Measurements from ENCODE around the gene C16orf92.
A peak's percentile ranks its signal among the peaks of the same experiment; 100 is the strongest.

The C16orf92 gene, protein sequence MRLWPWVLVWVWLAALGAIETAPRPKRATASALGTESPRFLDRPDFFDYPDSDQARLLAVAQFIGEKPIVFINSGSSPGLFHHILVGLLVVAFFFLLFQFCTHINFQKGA

DNA sequence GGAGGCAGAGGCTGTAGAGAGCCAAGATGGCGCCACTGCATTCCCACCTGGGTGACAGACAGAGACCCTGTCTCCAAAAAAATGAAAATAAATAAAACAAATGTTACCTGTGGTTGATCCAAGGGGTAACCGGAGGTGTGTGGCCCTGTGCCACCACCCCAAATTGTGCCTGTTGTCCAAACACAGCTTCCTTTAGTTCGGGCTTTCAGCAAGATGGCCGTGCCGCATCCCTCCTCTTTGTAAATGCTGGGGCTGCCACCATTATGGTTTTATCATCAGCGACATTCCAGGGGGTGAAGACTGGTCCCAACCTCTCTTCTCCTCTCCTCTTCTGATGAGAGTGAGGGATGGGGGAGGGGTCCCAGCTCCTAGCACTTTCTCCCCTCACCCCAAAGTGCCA is at the start of gene C16orf92:
Gene C16orf92, plus strand, starts transcription at position 312 of the 400 bp plus-strand sequence. CDS start 143 bp downstream, outside the sequence.
- DNase-seq (ENCODE audit: low read depth in 3 of 3, low spot score in 1 of 3) = no peak

DNA sequence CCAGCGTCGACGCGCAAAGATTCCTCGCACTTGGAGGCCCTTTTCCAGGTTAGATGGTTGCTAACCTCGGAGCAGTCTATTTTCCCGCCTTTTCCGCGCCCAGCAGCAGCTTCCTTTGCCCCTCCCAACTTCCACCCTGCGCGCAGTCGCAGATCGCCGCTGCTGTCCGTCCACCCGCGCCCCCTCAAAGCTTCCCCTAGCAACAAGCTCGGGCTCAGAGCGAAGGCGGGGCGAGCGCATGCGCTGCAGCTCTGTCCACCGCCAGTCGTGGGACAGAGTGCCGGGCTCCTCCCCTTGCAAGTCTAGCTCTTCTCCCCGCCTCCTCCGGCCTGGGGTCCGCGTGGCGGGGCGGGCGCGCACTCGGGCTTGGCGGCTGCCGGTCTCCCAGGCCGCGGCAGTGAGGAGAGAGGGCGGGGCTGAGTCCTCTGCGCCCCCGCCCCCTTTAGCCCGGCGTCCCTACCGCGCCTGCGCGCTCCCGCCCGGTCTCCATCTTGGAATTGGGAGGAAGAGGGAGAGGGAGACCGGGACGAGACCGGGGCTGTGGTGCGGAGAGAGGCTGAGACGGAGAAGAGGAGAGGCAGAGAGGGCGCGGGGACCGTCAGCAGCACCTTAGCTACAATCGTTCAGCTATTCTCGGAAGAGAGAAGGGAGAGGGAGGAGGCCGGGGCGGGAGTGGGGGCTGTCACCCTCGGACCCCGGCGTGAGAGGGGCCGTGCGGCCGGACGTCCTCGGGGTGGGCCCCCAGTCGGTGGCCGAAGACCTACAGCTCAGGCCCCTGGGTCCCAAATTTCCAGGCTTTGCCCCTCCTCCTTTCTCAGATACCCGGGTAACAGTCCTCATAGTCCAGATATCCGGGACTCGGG is 49.4 kb upstream of the C16orf92 start, which contains the start of gene TAOK2:
Gene TAOK2, plus strand, starts transcription at position 485 of the 863 bp plus-strand sequence. CDS start 3,905 bp downstream, outside the sequence.
- peak; percentile 78 to 86 (median 84) for DNase-seq (ENCODE audit: low read depth in 3 of 3, low spot score in 1 of 3)

DNA sequence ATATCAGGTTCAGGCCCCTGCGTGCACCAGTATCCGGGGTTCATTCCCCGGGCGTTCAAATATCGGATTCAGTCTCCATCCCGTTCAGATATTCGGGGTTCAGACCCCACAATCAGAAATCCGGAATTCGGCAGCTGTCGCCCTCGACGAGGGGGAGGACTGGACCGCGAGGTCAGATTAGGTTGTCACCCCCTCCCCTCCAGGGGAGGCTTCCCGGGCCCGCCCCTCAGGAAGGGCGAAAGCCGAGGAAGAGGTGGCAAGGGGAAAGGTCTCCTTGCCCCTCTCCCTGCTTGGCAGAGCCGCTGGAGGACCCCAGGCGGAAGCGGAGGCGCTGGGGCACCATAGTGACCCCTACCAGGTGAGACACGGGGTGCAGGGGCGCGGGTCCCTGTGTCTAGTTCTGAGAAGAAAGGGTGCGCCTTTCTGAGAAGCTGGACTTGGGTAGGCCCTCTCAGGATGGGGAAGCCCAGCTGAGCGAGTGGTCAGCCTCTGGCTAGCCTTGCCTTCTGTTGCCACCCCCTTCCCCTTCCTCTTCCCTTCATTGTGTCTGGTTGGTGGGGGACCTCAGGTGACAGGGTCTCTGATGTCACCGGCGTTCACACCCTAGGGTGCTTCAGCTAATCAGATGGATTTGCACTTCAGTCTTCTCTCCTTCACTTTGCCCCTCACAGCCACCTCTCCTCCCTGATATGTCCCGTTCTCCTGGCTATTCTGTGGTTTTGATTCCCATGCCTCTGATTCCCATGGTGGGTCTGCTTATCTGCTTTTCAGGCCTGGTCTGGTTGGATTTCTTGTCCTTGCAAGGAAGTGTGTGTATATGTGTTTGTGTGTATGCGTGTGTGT is 48.5 kb upstream of the C16orf92 start:
- no peak for DNase-seq (ENCODE audit: low read depth in 3 of 3, low spot score in 1 of 3)

DNA sequence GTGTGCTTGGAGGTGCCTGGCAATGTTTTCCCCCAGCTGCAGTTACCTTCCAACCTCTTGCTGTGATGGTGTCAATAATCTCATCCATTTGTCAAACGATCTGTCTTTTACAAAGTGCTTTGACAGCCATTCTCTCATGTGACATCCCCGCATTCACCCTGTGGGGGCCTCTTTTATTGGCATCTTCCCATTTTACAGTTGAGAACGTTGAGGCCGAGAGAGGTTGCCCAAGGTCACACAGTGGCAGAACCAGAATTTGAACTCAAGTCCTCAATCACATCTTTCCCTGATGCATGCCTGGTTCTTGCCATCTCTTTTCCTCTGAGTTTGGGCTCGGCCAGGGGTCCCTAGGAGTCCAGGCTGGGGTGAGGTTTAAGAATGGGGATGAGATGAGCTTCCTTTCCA is 47.9 kb upstream of the C16orf92 start:
- DNase-seq (ENCODE audit: low read depth in 3 of 3, low spot score in 1 of 3) = no peak

DNA sequence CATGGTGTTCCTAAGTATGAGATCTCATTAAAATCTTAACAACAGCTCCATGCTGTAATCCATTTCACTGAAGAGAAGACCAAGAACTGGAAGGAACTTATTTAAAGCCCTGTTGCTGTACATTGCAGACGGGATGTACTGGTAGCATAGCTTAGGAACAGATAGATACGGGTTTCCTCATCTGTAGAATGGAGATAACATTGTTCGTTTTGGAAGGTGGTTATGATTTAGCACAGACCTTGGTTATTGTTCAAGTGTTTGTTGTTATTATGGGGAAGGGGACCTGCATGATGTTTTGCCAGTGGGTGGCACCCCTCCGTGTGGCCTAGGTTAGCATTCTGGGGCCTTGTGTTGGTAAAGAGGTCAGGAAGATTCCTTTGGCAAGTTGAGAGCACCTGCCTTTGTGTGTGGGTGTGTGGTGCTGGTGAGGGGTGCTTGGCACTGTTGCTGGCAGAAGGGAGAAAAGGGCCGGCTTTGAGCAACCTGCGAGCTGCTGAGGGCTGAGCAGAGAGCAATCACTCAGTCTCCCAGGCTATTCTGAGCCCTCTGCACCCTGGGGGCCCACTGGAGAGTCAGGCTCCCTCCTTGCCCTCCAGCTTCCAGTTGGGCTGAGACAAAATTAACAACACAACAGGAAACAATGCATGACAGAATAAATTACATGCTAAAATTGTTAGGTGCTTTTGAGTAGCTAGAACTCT is 47.0 kb upstream of the C16orf92 start:
- no peak for DNase-seq (ENCODE audit: low read depth in 3 of 3, low spot score in 1 of 3)

DNA sequence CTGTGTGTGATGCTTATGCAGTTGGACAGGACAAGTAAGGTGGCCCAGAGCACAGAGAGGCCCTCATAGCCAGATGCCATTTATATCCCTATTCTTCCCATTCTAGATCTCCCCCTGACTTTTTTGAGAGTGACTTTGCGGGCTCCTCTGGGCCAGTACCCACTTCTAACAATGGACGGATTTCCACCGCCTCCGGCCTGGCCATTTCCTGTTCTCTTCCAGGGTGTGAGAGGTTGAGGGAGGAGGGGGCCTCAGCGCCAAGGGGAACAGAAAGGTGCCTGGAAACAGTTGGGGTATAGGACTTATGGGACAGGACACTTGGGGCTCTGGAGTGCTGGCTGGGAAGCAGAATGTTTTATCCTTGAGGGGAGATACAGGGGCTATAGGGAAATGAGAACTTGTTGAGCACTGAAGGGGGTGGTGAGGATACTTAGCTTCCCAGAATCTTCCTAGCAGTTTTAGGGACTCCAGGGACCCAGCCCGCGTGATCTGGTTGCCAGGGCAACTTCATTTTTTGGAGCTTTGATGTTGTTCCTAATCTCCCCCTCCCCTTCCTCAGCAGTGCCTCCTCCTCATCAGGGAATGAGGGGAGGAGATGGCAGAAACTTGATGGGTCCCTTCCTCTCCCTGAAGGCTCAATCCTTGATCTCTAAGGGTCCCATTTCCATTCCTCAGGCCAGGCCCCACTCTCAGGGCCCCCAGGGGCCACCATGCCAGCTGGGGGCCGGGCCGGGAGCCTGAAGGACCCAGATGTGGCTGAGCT is 45.8 kb upstream of the C16orf92 start:
- no peak for DNase-seq (ENCODE audit: low read depth in 3 of 3, low spot score in 1 of 3)

DNA sequence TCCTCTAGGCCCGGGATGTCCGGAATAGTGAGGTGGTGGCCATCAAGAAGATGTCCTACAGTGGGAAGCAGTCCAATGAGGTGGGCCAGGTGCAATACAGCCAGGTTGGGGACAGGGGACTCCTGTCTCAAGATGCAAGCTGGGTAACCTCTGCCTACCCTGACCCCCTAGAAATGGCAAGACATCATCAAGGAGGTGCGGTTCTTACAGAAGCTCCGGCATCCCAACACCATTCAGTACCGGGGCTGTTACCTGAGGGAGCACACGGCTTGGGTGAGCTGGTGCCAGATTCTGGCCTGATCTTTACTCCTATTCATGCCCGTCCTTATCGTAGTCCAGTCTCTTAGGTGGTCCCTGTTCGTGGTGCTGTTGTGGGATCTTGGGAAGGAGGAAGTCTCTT is 44.9 kb upstream of the C16orf92 start:
- DNase-seq (ENCODE audit: low read depth in 3 of 3, low spot score in 1 of 3) = no peak

DNA sequence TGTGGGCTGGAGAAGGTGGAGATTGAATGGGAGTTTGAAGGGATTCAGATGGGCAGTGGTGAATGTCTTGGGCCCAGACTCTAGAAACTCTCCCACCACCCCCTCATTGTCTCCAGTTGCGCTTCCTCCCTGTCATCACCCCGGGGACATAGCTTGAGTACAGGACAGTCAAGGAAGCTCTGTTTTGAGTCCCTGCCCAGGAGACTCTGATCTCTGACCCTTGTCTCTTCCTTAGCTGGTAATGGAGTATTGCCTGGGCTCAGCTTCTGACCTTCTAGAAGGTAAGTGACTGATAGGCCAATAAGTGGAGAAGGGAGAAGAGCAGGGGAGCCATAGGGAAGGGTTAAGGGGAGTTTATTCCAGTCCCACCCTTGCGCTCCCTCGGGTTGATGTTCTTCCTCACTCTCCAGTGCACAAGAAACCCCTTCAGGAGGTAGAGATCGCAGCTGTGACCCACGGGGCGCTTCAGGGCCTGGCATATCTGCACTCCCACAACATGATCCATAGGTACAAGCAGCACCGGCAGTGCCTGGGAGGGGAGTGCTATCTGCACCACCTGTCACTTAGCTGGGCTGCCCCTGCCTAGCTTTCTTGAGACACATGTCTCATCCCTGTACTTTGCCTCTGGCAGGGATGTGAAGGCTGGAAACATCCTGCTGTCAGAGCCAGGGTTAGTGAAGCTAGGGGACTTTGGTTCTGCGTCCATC is 44.3 kb upstream of the C16orf92 start:
- no peak for DNase-seq (ENCODE audit: low read depth in 3 of 3, low spot score in 1 of 3)

DNA sequence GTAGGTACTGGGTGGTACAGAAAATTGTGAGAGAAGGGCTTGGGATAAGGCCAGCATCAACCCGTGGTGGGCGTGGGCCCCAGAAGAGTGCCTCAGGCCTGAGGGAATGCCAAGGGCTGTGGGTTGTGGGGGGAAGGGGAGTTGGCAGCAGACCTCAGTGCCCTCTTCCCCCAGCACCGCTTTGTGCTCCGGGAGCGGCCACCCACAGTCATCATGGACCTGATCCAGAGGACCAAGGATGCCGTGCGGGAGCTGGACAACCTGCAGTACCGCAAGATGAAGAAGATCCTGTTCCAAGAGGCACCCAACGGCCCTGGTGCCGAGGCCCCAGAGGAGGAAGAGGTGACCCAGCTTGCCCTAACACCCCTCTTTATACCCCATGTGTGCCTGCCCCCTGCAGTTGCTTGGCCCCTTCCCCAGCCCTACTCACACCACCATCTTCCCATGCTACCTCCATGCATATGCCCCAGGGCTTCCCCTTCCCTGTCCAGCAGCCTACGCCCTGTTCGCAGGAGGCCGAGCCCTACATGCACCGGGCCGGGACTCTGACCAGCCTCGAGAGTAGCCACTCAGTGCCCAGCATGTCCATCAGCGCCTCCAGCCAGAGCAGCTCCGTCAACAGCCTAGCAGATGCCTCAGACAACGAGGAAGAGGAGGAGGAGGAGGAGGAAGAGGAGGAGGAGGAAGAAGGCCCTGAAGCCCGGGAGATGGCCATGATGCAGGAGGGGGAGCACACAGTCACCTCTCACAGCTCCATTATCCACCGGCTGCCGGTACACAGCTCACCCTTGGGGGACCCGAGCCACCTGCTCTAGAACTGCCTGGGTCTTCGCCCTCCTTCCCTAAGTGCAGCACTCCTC is 40.2 kb upstream of the C16orf92 start:
- DNase-seq (ENCODE audit: low read depth in 3 of 3, low spot score in 1 of 3) = no peak

DNA sequence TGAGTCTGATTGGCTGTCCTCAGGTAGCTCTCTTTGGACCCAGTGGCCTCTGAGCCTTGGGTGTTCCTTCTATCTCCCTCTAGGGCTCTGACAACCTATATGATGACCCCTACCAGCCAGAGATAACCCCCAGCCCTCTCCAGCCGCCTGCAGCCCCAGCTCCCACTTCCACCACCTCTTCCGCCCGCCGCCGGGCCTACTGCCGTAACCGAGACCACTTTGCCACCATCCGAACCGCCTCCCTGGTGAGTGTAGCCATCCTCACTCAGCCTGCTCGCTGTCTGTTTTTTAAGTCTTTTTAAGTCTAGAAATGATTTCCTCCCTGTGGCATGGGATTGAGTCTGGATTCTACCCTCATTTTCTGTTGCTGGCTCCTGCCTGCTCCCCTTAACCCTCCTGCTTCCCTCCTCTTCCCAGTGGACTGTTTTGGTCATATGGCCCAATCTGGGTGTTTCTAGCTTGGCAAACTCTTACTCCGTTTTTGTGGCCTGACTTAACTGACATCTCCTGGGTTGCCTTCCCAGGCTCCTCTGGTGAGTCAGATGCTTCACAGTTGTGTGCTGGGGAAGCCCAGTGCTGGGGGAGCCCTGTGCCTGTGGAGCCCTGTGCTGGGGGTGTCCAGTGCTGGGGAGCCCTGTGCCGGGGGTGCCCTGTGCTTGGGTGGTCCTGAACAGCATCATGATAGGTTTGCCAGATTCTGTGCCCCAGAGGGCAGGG is 39.4 kb upstream of the C16orf92 start:
- DNase-seq (ENCODE audit: low read depth in 3 of 3, low spot score in 1 of 3) = no peak

DNA sequence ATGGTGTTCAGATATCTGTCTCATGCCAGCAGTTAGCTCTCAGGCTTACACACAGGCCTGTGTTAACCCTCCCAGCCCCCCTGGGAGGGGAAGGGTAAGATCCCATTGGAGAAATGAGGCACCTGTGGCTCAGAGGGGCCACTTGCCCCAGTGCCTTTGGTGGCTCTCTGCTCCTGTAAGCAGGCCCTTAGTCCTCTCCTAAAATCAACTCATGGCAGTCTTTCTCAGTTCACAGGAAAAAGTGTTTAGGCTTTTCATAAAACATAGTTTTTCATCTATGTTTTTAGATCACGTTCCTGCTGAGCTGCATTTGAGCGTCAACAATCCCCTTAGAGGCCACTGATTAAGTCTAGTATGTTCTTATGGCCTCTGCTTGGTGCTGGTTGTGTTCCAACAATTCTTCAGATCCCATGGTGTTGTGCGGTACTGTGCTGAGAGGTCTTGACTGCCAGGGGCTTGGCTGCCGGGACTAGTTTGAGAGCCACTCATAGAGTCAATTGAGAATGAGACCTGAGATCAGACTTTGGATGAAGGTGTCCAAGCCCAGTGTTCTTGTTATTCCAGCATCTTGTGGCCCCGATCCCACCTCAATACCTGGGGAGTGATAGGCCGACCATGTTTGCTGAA is 38.7 kb upstream of the C16orf92 start:
- DNase-seq (ENCODE audit: low read depth in 3 of 3, low spot score in 1 of 3) = no peak

DNA sequence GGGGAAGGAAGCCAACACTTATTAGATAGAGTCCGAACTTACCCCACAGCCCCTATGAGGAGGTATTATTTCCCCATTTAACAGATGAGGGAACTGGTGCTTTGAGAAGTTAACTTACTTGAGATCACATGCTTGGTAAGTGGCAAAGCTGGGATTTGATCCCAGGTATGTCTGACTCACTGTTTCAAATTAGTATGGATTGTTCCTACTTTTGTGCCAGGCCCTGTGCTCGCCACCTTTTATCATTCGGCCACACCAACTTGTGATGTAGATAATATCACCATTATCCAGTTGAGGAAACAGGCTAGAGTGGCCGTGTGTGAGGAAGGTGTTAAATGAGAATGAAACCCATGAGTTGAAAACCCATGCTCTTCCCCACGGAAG is 38.2 kb upstream of the C16orf92 start:
- no peak for DNase-seq (ENCODE audit: low read depth in 3 of 3, low spot score in 1 of 3)

DNA sequence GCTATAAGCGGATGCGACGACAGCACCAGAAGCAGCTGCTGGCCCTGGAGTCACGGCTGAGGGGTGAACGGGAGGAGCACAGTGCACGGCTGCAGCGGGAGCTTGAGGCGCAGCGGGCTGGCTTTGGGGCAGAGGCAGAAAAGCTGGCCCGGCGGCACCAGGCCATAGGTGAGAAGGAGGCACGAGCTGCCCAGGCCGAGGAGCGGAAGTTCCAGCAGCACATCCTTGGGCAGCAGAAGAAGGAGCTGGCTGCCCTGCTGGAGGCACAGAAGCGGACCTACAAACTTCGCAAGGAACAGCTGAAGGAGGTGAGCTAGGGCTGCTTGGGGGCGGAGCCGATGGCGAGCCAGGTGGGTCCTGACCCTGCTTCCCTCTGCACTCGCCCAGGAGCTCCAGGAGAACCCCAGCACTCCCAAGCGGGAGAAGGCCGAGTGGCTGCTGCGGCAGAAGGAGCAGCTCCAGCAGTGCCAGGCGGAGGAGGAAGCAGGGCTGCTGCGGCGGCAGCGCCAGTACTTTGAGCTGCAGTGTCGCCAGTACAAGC is 37.7 kb upstream of the C16orf92 start:
- no peak for DNase-seq (ENCODE audit: low read depth in 3 of 3, low spot score in 1 of 3)

DNA sequence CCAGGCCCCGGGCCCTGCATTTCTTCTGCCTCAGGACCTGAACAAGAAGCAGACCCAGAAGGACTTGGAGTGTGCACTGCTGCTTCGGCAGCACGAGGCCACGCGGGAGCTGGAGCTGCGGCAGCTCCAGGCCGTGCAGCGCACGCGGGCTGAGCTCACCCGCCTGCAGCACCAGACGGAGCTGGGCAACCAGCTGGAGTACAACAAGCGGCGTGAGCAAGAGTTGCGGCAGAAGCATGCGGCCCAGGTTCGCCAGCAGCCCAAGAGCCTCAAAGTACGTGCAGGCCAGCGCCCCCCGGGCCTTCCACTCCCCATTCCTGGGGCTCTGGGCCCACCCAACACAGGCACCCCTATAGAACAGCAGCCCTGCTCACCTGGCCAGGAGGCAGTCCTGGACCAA is 36.8 kb upstream of the C16orf92 start:
- DNase-seq (ENCODE audit: low read depth in 3 of 3, low spot score in 1 of 3) = no peak

DNA sequence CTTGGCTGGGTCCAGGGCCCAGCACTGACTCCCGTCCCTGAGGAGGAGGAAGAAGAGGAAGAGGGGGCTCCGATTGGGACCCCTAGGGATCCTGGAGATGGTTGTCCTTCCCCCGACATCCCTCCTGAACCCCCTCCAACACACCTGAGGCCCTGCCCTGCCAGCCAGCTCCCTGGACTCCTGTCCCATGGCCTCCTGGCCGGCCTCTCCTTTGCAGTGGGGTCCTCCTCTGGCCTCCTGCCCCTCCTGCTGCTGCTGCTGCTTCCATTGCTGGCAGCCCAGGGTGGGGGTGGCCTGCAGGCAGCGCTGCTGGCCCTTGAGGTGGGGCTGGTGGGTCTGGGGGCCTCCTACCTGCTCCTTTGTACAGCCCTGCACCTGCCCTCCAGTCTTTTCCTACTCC is 36.1 kb upstream of the C16orf92 start:
- DNase-seq (ENCODE audit: low read depth in 3 of 3, low spot score in 1 of 3) = no peak

DNA sequence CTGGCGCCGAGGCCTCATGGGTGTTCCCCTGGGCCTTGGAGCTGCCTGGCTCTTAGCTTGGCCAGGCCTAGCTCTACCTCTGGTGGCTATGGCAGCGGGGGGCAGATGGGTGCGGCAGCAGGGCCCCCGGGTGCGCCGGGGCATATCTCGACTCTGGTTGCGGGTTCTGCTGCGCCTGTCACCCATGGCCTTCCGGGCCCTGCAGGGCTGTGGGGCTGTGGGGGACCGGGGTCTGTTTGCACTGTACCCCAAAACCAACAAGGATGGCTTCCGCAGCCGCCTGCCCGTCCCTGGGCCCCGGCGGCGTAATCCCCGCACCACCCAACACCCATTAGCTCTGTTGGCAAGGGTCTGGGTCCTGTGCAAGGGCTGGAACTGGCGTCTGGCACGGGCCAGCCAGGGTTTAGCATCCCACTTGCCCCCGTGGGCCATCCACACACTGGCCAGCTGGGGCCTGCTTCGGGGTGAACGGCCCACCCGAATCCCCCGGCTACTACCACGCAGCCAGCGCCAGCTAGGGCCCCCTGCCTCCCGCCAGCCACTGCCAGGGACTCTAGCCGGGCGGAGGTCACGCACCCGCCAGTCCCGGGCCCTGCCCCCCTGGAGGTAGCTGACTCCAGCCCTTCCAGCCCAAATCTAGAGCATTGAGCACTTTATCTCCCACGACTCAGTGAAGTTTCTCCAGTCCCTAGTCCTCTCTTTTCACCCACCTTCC is 35.5 kb upstream of the C16orf92 start:
- no peak for DNase-seq (ENCODE audit: low read depth in 3 of 3, low spot score in 1 of 3)
